SK-N-SH (cell line): ENCODE measurements around the gene WFDC10A.

ENCODE experiments used
- CHD2 ChIP-seq: fragments of 150-350 bp; IDR thresholded peaks from 2 replicates; pipeline ENCODE4 v1.6.1; 2018; ENCODE audit warnings: low read length; ENCODE audit not compliant: partially characterized antibody
- EP300 ChIP-seq, 2 experiments: IDR thresholded peaks; 2 replicates each; pipeline versions ENCODE4 v1.4.0 to v1.6.1; 2012; ENCODE audit warnings: borderline replicate concordance in 1 of 2, low read depth in 1 of 2, low read length in 1 of 2
- MEF2A ChIP-seq: IDR thresholded peaks from 2 replicates; pipeline ENCODE4 v1.4.0; 2012; ENCODE audit warnings: low read depth, borderline replicate concordance
- TF ChIP-seq, protein P1 (sequence below): fragments of 200-600 bp; sonication (generic); IDR thresholded peaks from 2 replicates; pipeline ENCODE4 v1.6.1; 2017; ENCODE audit warnings: antibody characterized with exemption, mild to moderate bottlenecking, moderate library complexity

DNA sequence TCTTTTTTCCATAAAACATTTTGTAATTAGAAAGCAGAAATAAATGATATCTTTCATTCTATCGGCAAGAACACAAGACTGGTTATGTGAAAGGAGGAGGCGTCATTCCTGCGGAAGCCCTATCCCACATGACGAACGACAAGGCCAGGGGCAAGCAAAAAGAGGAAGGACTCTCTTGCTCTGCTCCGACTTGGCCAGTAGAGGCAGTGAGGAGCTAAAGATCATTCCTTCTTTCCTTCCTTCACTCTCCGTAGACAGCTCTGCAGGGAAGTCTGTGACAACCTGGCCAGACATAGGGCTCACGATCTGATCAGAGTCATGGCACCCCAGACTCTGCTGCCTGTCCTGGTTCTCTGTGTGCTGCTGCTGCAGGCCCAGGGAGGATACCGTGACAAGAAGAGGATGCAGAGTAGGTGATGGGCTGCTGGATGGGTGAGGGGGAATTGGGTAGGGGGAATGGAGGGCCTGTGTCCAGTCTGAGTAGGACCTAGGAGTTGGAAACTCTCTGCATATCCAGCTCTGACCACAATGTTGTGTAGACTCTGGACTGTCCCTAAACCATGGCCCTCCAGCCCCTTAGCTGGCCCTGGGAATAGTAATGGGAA is at the start of gene WFDC10A:
- TF ChIP-seq, protein P1, sequence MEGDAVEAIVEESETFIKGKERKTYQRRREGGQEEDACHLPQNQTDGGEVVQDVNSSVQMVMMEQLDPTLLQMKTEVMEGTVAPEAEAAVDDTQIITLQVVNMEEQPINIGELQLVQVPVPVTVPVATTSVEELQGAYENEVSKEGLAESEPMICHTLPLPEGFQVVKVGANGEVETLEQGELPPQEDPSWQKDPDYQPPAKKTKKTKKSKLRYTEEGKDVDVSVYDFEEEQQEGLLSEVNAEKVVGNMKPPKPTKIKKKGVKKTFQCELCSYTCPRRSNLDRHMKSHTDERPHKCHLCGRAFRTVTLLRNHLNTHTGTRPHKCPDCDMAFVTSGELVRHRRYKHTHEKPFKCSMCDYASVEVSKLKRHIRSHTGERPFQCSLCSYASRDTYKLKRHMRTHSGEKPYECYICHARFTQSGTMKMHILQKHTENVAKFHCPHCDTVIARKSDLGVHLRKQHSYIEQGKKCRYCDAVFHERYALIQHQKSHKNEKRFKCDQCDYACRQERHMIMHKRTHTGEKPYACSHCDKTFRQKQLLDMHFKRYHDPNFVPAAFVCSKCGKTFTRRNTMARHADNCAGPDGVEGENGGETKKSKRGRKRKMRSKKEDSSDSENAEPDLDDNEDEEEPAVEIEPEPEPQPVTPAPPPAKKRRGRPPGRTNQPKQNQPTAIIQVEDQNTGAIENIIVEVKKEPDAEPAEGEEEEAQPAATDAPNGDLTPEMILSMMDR: peak; percentile 69
- TF ChIP-seq EP300 (IDR thresholded peaks at IDR 0.05; ENCODE audit: borderline replicate concordance in 1 of 2, low read depth in 1 of 2, low read length in 1 of 2) (no peak), CHD2 (no peak), MEF2A (no peak)
